ENCODE results near the gene DVL1. TPM values are rescaled to one million over a fixed set of nuclear protein-coding genes. Genes with fewer than 3 reads are reported as not detected.

Gene DVL1
- total and polyA plus RNA-seq, 10 of the 15 experiments (the other 5 are each of a cell fraction or from before 2014, with no cell fraction given), result 0.10 to 31.1 (median 4.6) TPM

- 83% methylated on average over 10 of the region's 10 CpGs for WGBS (ENCODE audit: insufficient coverage, insufficient replicate concordance, low lambda C conversion rate, missing lambda C conversion rate)
- no peaks in the 10 kb centered on the region for H3K27me3 ChIP-seq (replicated peaks in 1 of 2; ENCODE audit: control insufficient read depth in 2 of 2, insufficient read depth in 2 of 2, low read length in 1 of 2)
- FAIRE-seq (no peak), DNase-seq (ENCODE audit: low read depth, low spot score) (no peak), ATAC-seq (no peak)
- H3K4me2 ChIP-seq (ENCODE audit: control insufficient read depth, insufficient read depth), result peak overlapping the region; percentile 52
- no peaks in the 10 kb centered on the region; the same call in 1 of the 2 replicates for H4K20me1 ChIP-seq (ENCODE audit: control insufficient read depth, insufficient read depth)
- intact Hi-C loops (cut with micrococcal nuclease; ENCODE audit: unreplicated experiment), result no loop called here
- H3K9ac ChIP-seq (ENCODE audit: control insufficient read depth, insufficient read depth, low read length), result no peak overlapping the region; the same call in 1 of the 2 replicates
- no peak overlapping the region for H3K27ac ChIP-seq (ENCODE audit: control insufficient read depth, insufficient read depth)
- SMC1A ChIA-PET (ENCODE audit: uncharacterized antibody, unreplicated experiment), result interaction anchor here (0.8 kb wide), 1 partner anchor 49 kb away, joined by 3 read pairs; no protein-coding TSS in a partner anchor
- H3K36me3 ChIP-seq (ENCODE audit: control insufficient read depth in 2 of 2, insufficient read depth in 2 of 2, low read length in 1 of 2), result peaks cover 0 to 9% of the 10 kb centered on the region in 2 experiments; a peak in 3 of 4 replicates
- H2AFZ ChIP-seq (ENCODE audit: control insufficient read depth, low read depth, low read length), result no peak overlapping the region
- CTCF ChIA-PET, result no interaction called here
- TF ChIP-seq ATF2 (IDR thresholded peaks at IDR 0.05; ENCODE audit: low read length), result no peak
- TF ChIP-seq TAF1 (IDR thresholded peaks at IDR 0.05; ENCODE audit: borderline replicate concordance, low read depth, low read length), result no peak
- in situ Hi-C loops (cut with MboI), result no loop called here
- H3K9me3 ChIP-seq (replicated peaks; ENCODE audit: control insufficient read depth, insufficient read depth, low read length), result no peaks in the 10 kb centered on the region
- peaks cover 44% of the 10 kb centered on the region for H3K79me2 ChIP-seq (ENCODE audit: control insufficient read depth, insufficient read depth, low read length)
- RAD21 ChIA-PET (ENCODE audit: unreplicated experiment), result no interaction called here
- peak overlapping the region; percentile 41; the same call in 1 of the 2 replicates for H3K4me3 ChIP-seq
- POLR2A ChIA-PET, result interaction anchor here (0.7 kb wide), 1 partner anchor 38 kb away, joined by 3 read pairs; no protein-coding TSS in a partner anchor
- BruUV-seq (replicated peaks), result no TSS peak
- peaks cover 10% of the 10 kb centered on the region for H3K4me1 ChIP-seq (ENCODE audit: control insufficient read depth, insufficient read depth, low read length)
Observed at GRCh38 chr1:1322952-1323351, 26.3 kb downstream of the DVL1 start.

- Histone ChIP-seq H3K79me2 (ENCODE audit: control insufficient read depth, insufficient read depth, low read length) (peaks cover 44% of the 10 kb centered on the region), H4K20me1 (ENCODE audit: control insufficient read depth, insufficient read depth) (no peaks in the 10 kb centered on the region; the same call in 1 of the 2 replicates), H3K9ac (ENCODE audit: control insufficient read depth, insufficient read depth, low read length) (no peak overlapping the region), H3K4me2 (ENCODE audit: control insufficient read depth, insufficient read depth) (no peak overlapping the region; the same call in 1 of the 2 replicates), H3K9me3 (replicated peaks; ENCODE audit: control insufficient read depth, insufficient read depth, low read length) (no peaks in the 10 kb centered on the region), H2AFZ (ENCODE audit: control insufficient read depth, low read depth, low read length) (no peak overlapping the region), H3K36me3 (ENCODE audit: control insufficient read depth in 2 of 2, insufficient read depth in 2 of 2, low read length in 1 of 2) (peaks cover 0 to 9% of the 10 kb centered on the region in 2 experiments; a peak in 3 of 4 replicates), H3K4me1 (ENCODE audit: control insufficient read depth, insufficient read depth, low read length) (peaks cover 10% of the 10 kb centered on the region), H3K27me3 (replicated peaks in 1 of 2; ENCODE audit: control insufficient read depth in 2 of 2, insufficient read depth in 2 of 2, low read length in 1 of 2) (no peaks in the 10 kb centered on the region), H3K4me3 (no peak overlapping the region), H3K27ac (ENCODE audit: control insufficient read depth, insufficient read depth) (no peak overlapping the region)
- RAD21 ChIA-PET (ENCODE audit: unreplicated experiment), result no interaction called here
- DNase-seq (ENCODE audit: low read depth, low spot score), result no peak
- WGBS (ENCODE audit: insufficient coverage, insufficient replicate concordance, low lambda C conversion rate, missing lambda C conversion rate), result 92% methylated on average over 3 of the region's 14 CpGs
- SMC1A ChIA-PET (ENCODE audit: uncharacterized antibody, unreplicated experiment), result no interaction called here
- in situ Hi-C loops (cut with MboI), result no loop called here
- TF ChIP-seq TCF12 (IDR thresholded peaks at IDR 0.05; ENCODE audit: low read depth, low read length) (no peak), RELA (IDR thresholded peaks at IDR 0.05; ENCODE audit: borderline replicate concordance, partially characterized antibody) (no peak), ZNF274 (IDR thresholded peaks at IDR 0.05; ENCODE audit: insufficient read depth, insufficient read length) (no peak), SMAD5 (IDR thresholded peaks at IDR 0.05; ENCODE audit: low read depth) (no peak), CREB1 (IDR thresholded peaks at IDR 0.05; ENCODE audit: low read depth) (no peak), CEBPB (IDR thresholded peaks at IDR 0.05; ENCODE audit: borderline replicate concordance in 1 of 2, low read depth in 2 of 2, low read length in 2 of 2) (no peak), WRNIP1 (IDR thresholded peaks at IDR 0.05; ENCODE audit: borderline replicate concordance, low read depth, low read length) (no peak), FOXM1 (IDR thresholded peaks at IDR 0.05; ENCODE audit: low read depth, low read length) (no peak), JUNB (IDR thresholded peaks at IDR 0.05) (no peak)
- ATAC-seq, result no peak
- POLR2A ChIA-PET, result no interaction called here
- intact Hi-C loops (cut with micrococcal nuclease; ENCODE audit: unreplicated experiment), result no loop called here
- no peak for FAIRE-seq
- CTCF ChIA-PET, result no interaction called here
- BruUV-seq (replicated peaks), result no TSS peak
Observed at GRCh38 chr1:1322418-1322817, 26.8 kb downstream of the DVL1 start.
